Lung (tissue), 12 donors: ENCODE measurements around the gene SULT1A2. TPM values are rescaled to one million over a fixed set of nuclear protein-coding genes. Genes with fewer than 3 reads are reported as not detected.
"Not testable (repeated sequence)": the region's sequence is repeated elsewhere in the genome, so short reads cannot be mapped to it uniquely, and the experiment has no call there.

Experiments used
- ATAC-seq: fragments of 200-7000 bp; cut with Tn5 transposase; one replicate; pipeline ENCODE4 v1.9.1; 2020; ENCODE audit warnings: moderate number of reproducible peaks; ENCODE audit not compliant: insufficient read depth, low FRiP score
- DNase-seq, 3 donors: peaks; one replicate each; pipeline ENCODE4 v3.0.0-alpha.2; 2013 to 2017
- H3K27ac ChIP-seq, 2 donors: one replicate each; pipeline ENCODE4 v1.5.1; 2013; ENCODE audit warnings: mild to moderate bottlenecking in 2 of 2, moderate library complexity in 2 of 2, control low read depth in 1 of 2, inconsistent platforms in 1 of 2, low read depth in 1 of 2, low read length in 1 of 2
- H3K27me3 ChIP-seq, 3 donors: one replicate each; pipeline ENCODE4 v1.5.1; 2013; ENCODE audit warnings: low read length in 2 of 3; ENCODE audit not compliant: control insufficient read depth in 3 of 3, insufficient read depth in 3 of 3
- H3K36me3 ChIP-seq, 4 donors: one replicate each; pipeline ENCODE4 v1.5.1; 2013; ENCODE audit warnings: low read length in 4 of 4, mild to moderate bottlenecking in 1 of 4, moderate library complexity in 1 of 4; ENCODE audit not compliant: control insufficient read depth in 4 of 4, insufficient read depth in 4 of 4
- H3K4me1 ChIP-seq, 5 donors: one replicate each; pipeline ENCODE4 v1.5.1; 2013; ENCODE audit warnings: low read length in 5 of 5, mild to moderate bottlenecking in 2 of 5, moderate library complexity in 1 of 5; ENCODE audit not compliant: control insufficient read depth in 5 of 5, insufficient read depth in 5 of 5
- H3K4me3 ChIP-seq: one replicate; pipeline ENCODE4 v1.5.1; 2013; ENCODE audit warnings: mild to moderate bottlenecking, control low read depth, moderate library complexity
- H3K9ac ChIP-seq, 2 donors: one replicate each; pipeline ENCODE4 v1.5.1; 2013; ENCODE audit warnings: low read length in 2 of 2, control low read depth in 1 of 2; ENCODE audit not compliant: insufficient read depth in 1 of 2
- H3K9me3 ChIP-seq, 4 donors: one replicate each; pipeline ENCODE4 v1.5.1; 2013; ENCODE audit warnings: low read length in 3 of 4, mild to moderate bottlenecking in 1 of 4, moderate library complexity in 1 of 4; ENCODE audit not compliant: control insufficient read depth in 4 of 4, insufficient read depth in 3 of 4
- WGBS, 2 donors: extraction: QIAGEN DNeasy Blood & Tissue Kit; methylation state at CpG; one replicate each; pipeline ENCODE4 v1.1.7; 2013; 5-methylcytosine and 5-hydroxymethylcytosine counted together
- polyA plus RNA-seq, 2 donors: library from polyadenylated mRNA; stranded (reverse); fragments of 200-250 nt; gene quantifications; one replicate each; pipeline ENCODE4 v1.2.1, GENCODE V29; 2013
- total RNA-seq, 2 donors: library from RNA; depleted of rRNA in 1 of 2; stranded (reverse); fragments of >200 nt in 1 of 2; gene quantifications; one replicate each; pipeline ENCODE4 v1.2.1, GENCODE V29; 2014 to 2021
- TF ChIP-seq, protein P1 (sequence below): IDR thresholded peaks from 2 replicates; pipeline ENCODE4 v1.5.1; 2012; ENCODE audit warnings: mild to moderate bottlenecking; ENCODE audit errors: control extremely low read depth, extremely low read depth
- donor health status: control.
- donor health status: control.
- donor health status: Bipolar disorder and iron deficiency.
- donor health status: healthy.
- donor health status: DM: yes; HTN: yes; CAD: no.

Gene SULT1A2
- total and polyA plus RNA-seq, 4 donors, result 3.7 to 14.2 (median 6.1) TPM

DNA sequence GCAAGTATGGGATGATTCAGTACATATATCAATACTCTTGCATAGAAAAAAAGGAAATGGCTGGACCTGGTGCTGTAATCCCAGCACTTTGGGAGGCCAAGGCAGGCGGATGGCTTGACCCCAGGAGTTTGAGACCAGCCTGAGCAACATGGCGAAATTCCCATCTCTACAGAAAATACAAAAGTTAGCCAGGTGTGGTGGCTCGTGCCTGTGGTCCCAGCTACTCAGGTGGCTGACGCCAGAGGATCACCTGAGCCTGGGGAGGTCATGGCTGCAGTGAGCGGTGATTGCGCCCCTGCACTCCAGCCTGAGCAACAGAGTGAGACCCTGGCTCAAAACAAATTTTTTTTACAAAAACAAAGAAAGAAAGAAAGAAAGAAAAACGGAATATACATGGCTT lies 50.2 kb downstream of the SULT1A2 start:
- Histone ChIP-seq H3K9ac (no peak overlapping the region), H3K9me3 (no peaks in the 10 kb centered on the region), H3K27me3 (no peaks in the 10 kb centered on the region), H3K36me3 (no peaks in the 10 kb centered on the region), H3K4me3 (no peak overlapping the region), H3K27ac (no peak overlapping the region), H3K4me1 (no peaks in the 10 kb centered on the region)
- TF ChIP-seq, protein P1, sequence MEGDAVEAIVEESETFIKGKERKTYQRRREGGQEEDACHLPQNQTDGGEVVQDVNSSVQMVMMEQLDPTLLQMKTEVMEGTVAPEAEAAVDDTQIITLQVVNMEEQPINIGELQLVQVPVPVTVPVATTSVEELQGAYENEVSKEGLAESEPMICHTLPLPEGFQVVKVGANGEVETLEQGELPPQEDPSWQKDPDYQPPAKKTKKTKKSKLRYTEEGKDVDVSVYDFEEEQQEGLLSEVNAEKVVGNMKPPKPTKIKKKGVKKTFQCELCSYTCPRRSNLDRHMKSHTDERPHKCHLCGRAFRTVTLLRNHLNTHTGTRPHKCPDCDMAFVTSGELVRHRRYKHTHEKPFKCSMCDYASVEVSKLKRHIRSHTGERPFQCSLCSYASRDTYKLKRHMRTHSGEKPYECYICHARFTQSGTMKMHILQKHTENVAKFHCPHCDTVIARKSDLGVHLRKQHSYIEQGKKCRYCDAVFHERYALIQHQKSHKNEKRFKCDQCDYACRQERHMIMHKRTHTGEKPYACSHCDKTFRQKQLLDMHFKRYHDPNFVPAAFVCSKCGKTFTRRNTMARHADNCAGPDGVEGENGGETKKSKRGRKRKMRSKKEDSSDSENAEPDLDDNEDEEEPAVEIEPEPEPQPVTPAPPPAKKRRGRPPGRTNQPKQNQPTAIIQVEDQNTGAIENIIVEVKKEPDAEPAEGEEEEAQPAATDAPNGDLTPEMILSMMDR, result no peak
- DNase-seq, result no peak
- no peak for ATAC-seq
- 84 to 90% methylated on average over 7 of the region's 7 CpGs for WGBS, 2 donors

GRCh38 chr16:28545964-28546363 lies 50.9 kb downstream of the SULT1A2 start:
- WGBS, 2 donors, result 73 to 80% methylated on average over 7 of the region's 7 CpGs
- H3K4me1 ChIP-seq, H3K4me3 ChIP-seq, H3K9me3 ChIP-seq, H3K27ac ChIP-seq, H3K27me3 ChIP-seq, DNase-seq, H3K36me3 ChIP-seq, ATAC-seq, H3K9ac ChIP-seq: not testable (repeated sequence)

DNA sequence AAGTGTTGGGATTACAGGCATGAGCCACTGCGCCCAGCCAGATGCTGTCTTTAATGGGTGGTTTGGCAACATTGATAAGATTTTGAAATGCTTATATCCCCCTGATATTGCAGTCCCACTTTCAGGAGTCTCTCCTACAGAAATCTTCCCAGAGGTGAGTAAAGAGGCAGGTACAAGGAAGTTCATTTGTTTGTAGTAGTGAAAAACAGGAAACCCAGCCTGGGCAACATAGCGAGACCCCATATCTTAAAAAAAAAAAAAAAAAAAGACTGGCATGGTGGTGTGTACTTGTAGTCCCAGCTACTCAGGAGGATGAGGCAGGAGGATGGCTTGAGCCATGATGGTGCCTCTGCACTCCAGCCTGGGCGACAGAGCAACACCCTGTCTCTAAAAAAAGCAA lies 51.9 kb downstream of the SULT1A2 start:
- Histone ChIP-seq H3K27me3 (no peaks in the 10 kb centered on the region), H3K4me3 (no peak overlapping the region), H3K4me1 (no peaks in the 10 kb centered on the region), H3K9me3 (no peaks in the 10 kb centered on the region), H3K9ac (no peak overlapping the region), H3K27ac (no peak overlapping the region), H3K36me3 (no peaks in the 10 kb centered on the region)
- TF ChIP-seq, protein P1, result no peak
- DNase-seq (no peak), ATAC-seq (no peak)
- WGBS, 2 donors, result 83 to 85% methylated on average over 3 of the region's 3 CpGs

- ATAC-seq, result no peak
These were observed 53.8 kb downstream of the SULT1A2 start for GRCh38 chr16:28543072-28543471.

More at GRCh38 chr16:28543072-28543471, 53.8 kb downstream of the SULT1A2 start:
- WGBS, 2 donors, result 35 to 51% methylated on average over 7 of the region's 7 CpGs
- Histone ChIP-seq H3K27me3 (no peaks in the 10 kb centered on the region), H3K9ac (no peak overlapping the region), H3K27ac (no peak overlapping the region), H3K9me3 (peaks cover 0 to 3% (median 0%) of the 10 kb centered on the region in 4 donors), H3K36me3 (no peaks in the 10 kb centered on the region), H3K4me1 (peaks cover 0 to 8% (median 1%) of the 10 kb centered on the region in 5 donors), H3K4me3 (no peak overlapping the region)
- TF ChIP-seq, protein P1, result no peak
- peak in 1 of 3 donors; percentile 23 for DNase-seq
